Suprapubic skin (tissue), 4 donors: ENCODE results near the gene SPECC1L. TPM values are rescaled to one million over a fixed set of nuclear protein-coding genes. Genes with fewer than 3 reads are reported as not detected.
"Not testable (repeated sequence)": the region's sequence is repeated elsewhere in the genome, so short reads cannot be mapped to it uniquely, and the experiment has no call there.

ENCODE experiments used
- DNase-seq, 2 donors: peaks; one replicate each; pipeline ENCODE4 v3.0.0-alpha.2; 2019; ENCODE audit warnings: low spot score in 2 of 2
- H3K27ac ChIP-seq: fragments of 200-600 bp; sonication (generic); one replicate; pipeline ENCODE4 v1.5.1; 2019
- H3K27me3 ChIP-seq: fragments of 200-600 bp; sonication (generic); one replicate; pipeline ENCODE4 v1.5.1; 2019
- H3K36me3 ChIP-seq: fragments of 200-600 bp; sonication (generic); one replicate; pipeline ENCODE4 v1.5.1; 2019
- H3K4me1 ChIP-seq: fragments of 200-600 bp; sonication (generic); one replicate; pipeline ENCODE4 v1.5.1; 2019
- H3K4me3 ChIP-seq: fragments of 200-600 bp; sonication (generic); one replicate; pipeline ENCODE4 v1.5.1; 2019; ENCODE audit warnings: mild to moderate bottlenecking
- H3K9me3 ChIP-seq: fragments of 200-600 bp; sonication (generic); one replicate; pipeline ENCODE4 v1.5.1; 2019
- EP300 ChIP-seq: sonication (generic); formaldehyde crosslinking; IDR thresholded peaks from one replicate; pipeline ENCODE4 v1.6.1; 2017; ENCODE audit warnings: antibody characterized with exemption
- POLR2A ChIP-seq, 2 donors: fragments of 450-650 bp; IDR thresholded peaks; one replicate each; pipeline ENCODE4 v1.6.1; 2017; ENCODE audit warnings: antibody characterized with exemption in 2 of 2, mild to moderate bottlenecking in 2 of 2, moderate library complexity in 2 of 2
- POLR2AphosphoS5 ChIP-seq, 3 donors: sonication (generic); formaldehyde crosslinking; IDR thresholded peaks; one replicate each; pipeline ENCODE4 v1.6.1; 2017; ENCODE audit warnings: antibody characterized with exemption in 3 of 3
- WGBS: methylation state at CpG from one replicate; pipeline ENCODE4 v1.1.5; 2018; 5-methylcytosine and 5-hydroxymethylcytosine counted together
- total RNA-seq, 4 donors: library from RNA; depleted of rRNA; stranded (reverse); fragments of >200 nt; gene quantifications; one replicate each; pipeline ENCODE4 v1.1.0, GENCODE V29; 2016
- TF ChIP-seq, protein P1 (sequence below), 2 donors: fragments of 200-600 bp in 1 of 2; fragments of 450-650 bp in 1 of 2; sonication (generic) in 1 of 2; IDR thresholded peaks; one replicate each; pipeline ENCODE4 v1.5.1; 2016 to 2019; ENCODE audit warnings: antibody characterized with exemption in 2 of 2, mild to moderate bottlenecking in 1 of 2, moderate library complexity in 1 of 2

SPECC1L gene
- total RNA-seq, 4 donors from 2014 or later = 15.7 to 28.5 (median 21.4) TPM

GRCh38 chr22:24282401-24282800 is 11.8 kb downstream of the SPECC1L start:
- H3K27ac ChIP-seq = no peak overlapping the region

DNA sequence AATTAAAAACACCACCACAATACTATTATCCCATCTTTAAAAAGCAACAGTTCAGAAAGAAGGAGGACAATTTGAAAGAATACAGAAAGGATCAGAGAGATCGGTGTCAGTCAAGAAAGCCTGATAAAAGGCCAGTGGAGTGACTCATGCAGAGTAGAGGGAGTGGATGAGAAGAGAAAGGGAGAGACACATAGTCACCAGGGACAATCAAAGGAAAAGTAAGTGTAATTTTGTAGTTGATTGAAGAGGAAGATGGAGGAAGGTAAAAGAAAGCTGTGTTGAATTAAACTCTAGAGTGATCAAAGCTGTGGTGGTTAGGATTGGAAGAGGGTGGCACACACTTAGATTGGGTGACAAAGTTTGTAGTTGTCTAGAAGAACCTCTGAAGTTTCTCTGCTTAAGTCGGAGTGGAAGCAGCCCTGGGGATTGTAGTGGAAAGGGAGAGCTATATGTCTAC is 14.1 kb downstream of the SPECC1L start:
- no peak overlapping the region for H3K4me3 ChIP-seq
- peaks cover 27% of the 10 kb centered on the region for H3K4me1 ChIP-seq
- DNase-seq = no peak
- no peaks in the 10 kb centered on the region for H3K27me3 ChIP-seq
- no peaks in the 10 kb centered on the region for H3K36me3 ChIP-seq
- H3K27ac ChIP-seq = no peak overlapping the region
- TF ChIP-seq EP300 (no peak), POLR2A (IDR thresholded peaks at IDR 0.05) (no peak), POLR2AphosphoS5 (IDR thresholded peaks at IDR 0.05) (no peak)
- TF ChIP-seq, protein P1, sequence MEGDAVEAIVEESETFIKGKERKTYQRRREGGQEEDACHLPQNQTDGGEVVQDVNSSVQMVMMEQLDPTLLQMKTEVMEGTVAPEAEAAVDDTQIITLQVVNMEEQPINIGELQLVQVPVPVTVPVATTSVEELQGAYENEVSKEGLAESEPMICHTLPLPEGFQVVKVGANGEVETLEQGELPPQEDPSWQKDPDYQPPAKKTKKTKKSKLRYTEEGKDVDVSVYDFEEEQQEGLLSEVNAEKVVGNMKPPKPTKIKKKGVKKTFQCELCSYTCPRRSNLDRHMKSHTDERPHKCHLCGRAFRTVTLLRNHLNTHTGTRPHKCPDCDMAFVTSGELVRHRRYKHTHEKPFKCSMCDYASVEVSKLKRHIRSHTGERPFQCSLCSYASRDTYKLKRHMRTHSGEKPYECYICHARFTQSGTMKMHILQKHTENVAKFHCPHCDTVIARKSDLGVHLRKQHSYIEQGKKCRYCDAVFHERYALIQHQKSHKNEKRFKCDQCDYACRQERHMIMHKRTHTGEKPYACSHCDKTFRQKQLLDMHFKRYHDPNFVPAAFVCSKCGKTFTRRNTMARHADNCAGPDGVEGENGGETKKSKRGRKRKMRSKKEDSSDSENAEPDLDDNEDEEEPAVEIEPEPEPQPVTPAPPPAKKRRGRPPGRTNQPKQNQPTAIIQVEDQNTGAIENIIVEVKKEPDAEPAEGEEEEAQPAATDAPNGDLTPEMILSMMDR (IDR thresholded peaks at IDR 0.05) = no peak
- no peaks in the 10 kb centered on the region for H3K9me3 ChIP-seq
- WGBS = 52% methylated on average over 2 of the region's 2 CpGs

More at GRCh38 chr22:24282401-24282800, 11.8 kb downstream of the SPECC1L start:
- no peaks in the 10 kb centered on the region for H3K9me3 ChIP-seq
- H3K27me3 ChIP-seq = no peaks in the 10 kb centered on the region
- no peak overlapping the region for H3K4me3 ChIP-seq
- TF ChIP-seq POLR2A (IDR thresholded peaks at IDR 0.05) (no peak), EP300 (no peak), POLR2AphosphoS5 (IDR thresholded peaks at IDR 0.05) (no peak)
- TF ChIP-seq, protein P1 (IDR thresholded peaks at IDR 0.05) = no peak
- no peak for DNase-seq
- peaks cover 21% of the 10 kb centered on the region for H3K4me1 ChIP-seq
- H3K36me3 ChIP-seq = no peaks in the 10 kb centered on the region
- 61% methylated on average over 2 of the region's 2 CpGs for WGBS

DNA sequence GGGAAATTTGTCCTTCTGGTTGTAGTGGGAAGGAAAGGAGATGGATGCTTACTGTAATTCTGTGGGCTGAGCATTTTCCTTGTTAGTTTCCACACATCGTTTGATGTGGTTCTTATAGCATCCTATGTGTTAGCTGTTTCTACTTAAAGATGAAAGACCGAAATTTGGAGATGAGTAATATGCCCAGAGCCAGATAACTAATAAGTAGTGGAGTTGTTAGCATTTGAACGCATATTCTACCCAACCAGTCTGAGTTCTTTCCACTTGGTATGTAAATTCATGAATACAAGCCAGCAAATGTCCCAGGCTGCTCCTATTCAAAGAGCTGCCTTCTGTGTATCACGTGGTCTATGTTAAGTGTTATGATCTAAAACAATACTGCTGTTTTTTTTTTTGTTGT is 14.6 kb downstream of the SPECC1L start:
- no peak for TF ChIP-seq POLR2AphosphoS5 (IDR thresholded peaks at IDR 0.05)
- TF ChIP-seq, protein P1 (IDR thresholded peaks at IDR 0.05) = no peak
- no peak for TF ChIP-seq EP300
- TF ChIP-seq POLR2A (IDR thresholded peaks at IDR 0.05) = no peak
- H3K27me3 ChIP-seq = no peaks in the 10 kb centered on the region
- WGBS = 47% methylated on average over 4 of the region's 4 CpGs
- no peak overlapping the region for H3K4me3 ChIP-seq
- DNase-seq = no peak
- H3K4me1 ChIP-seq = peaks cover 31% of the 10 kb centered on the region
- no peaks in the 10 kb centered on the region for H3K36me3 ChIP-seq
- no peaks in the 10 kb centered on the region for H3K9me3 ChIP-seq
- no peak overlapping the region for H3K27ac ChIP-seq

- not testable (repeated sequence) for DNase-seq, H3K9me3 ChIP-seq, H3K27ac ChIP-seq, H3K27me3 ChIP-seq, H3K36me3 ChIP-seq, H3K4me3 ChIP-seq
- peaks cover 41% of the 10 kb centered on the region for H3K4me1 ChIP-seq
- WGBS = 85% methylated on average over 5 of the region's 9 CpGs
Measured at GRCh38 chr22:24287212-24287611, 16.6 kb downstream of the SPECC1L start.

GRCh38 chr22:24287801-24288200 is 17.2 kb downstream of the SPECC1L start:
- DNase-seq, H3K27ac ChIP-seq, H3K27me3 ChIP-seq, H3K9me3 ChIP-seq, H3K4me3 ChIP-seq, H3K36me3 ChIP-seq: not testable (repeated sequence)
- peaks cover 41% of the 10 kb centered on the region for H3K4me1 ChIP-seq
- 67% methylated on average over 5 of the region's 6 CpGs for WGBS

GRCh38 chr22:24289114-24289513 is 18.5 kb downstream of the SPECC1L start:
- 23% methylated on average over 4 of the region's 4 CpGs for WGBS
- H3K4me1 ChIP-seq = peaks cover 41% of the 10 kb centered on the region
- no peak overlapping the region for H3K4me3 ChIP-seq
- no peaks in the 10 kb centered on the region for H3K27me3 ChIP-seq
- peak in 1 of 3 donors; percentile 27 for TF ChIP-seq POLR2AphosphoS5 (IDR thresholded peaks at IDR 0.05)
- TF ChIP-seq, protein P1 (IDR thresholded peaks at IDR 0.05) = no peak
- no peaks in the 10 kb centered on the region for H3K36me3 ChIP-seq
- DNase-seq = no peak
- peak overlapping the region; percentile 55 for H3K27ac ChIP-seq
- H3K9me3 ChIP-seq = no peaks in the 10 kb centered on the region
